Measurements from ENCODE around the gene TNFRSF8.

The TNFRSF8 gene

DNA sequence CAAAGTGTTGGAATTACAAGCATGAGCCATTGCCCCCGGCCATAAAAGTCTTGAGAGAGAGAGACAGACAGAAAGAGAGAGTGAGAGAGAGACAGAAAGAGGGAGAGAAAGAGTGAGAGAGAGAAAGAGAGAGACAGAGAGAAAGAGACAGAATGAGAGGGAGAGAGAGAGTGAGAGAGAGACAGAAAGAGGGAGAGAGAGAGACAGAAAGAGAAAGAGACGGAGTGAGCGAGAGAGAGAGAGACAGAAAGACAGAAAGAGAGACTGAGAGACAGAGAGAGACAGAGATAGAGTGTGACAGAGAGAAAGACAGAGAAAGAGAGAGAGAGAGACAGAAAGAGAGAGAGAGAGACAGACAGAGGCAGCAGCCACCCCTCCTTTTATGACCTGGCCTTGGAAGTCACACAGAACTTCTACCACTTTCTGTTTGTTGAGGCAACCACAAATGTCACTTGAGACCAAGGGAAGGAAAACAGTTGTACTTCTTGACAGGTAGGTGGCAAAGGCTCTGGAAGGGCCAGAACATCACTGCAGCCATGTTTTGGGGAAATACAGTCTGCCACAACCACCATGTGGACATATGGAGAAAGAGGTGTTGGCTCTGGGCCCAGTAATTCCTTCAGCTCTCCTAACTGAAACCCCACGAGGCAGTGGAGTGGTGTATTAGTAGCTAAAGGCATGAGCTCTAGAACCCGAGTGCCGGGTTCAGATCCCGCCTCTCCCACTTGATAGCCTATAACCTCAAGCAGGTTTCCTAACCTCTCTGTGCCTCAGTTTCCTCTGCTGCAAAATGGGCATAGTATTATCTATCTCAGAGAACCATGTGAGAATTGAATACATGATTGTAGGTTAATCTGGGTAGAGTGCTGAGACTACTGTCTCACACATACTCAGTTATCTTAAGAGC, 50.6 kb downstream of the TNFRSF8 start:
- peak; percentile 56 for DNase-seq (ENCODE audit: low read depth, low spot score)

DNA sequence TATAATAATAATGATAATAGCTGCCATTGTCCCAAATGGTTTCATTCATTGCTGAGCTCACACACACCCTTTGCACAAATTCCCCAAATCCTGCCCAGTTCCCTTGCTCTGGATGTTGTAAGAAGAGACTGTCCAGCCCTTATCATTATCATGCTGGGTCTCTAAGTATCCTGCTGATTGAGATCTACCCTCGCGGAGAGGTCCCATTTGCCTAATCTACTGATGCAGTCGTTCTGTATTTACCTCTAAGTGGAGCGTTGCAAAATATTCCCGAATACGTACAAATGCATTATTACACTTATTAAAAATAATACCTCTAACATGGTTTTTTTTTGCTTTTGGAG, 51.2 kb downstream of the TNFRSF8 start:
- no peak for DNase-seq (ENCODE audit: low read depth, low spot score)

DNA sequence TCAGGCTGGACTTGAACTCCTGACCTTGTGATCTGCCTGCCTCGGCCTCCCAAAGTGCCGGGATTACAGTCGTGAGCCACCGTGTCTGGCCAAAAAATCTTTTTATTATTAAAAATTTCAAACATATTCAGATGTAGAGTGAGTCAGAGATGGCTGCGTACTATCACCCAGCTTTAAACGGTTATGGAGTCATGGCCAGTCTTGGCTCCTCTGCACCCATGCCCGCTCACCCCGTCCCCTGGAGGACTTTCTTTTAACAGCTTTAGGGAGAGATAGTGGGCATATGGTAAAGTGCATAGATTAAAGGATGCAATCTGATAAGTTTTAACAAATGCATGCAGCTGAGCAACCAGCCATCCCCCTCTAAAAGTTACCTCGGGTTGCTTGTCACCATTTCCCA, 51.8 kb downstream of the TNFRSF8 start:
- no peak for DNase-seq (ENCODE audit: low read depth, low spot score)

DNA sequence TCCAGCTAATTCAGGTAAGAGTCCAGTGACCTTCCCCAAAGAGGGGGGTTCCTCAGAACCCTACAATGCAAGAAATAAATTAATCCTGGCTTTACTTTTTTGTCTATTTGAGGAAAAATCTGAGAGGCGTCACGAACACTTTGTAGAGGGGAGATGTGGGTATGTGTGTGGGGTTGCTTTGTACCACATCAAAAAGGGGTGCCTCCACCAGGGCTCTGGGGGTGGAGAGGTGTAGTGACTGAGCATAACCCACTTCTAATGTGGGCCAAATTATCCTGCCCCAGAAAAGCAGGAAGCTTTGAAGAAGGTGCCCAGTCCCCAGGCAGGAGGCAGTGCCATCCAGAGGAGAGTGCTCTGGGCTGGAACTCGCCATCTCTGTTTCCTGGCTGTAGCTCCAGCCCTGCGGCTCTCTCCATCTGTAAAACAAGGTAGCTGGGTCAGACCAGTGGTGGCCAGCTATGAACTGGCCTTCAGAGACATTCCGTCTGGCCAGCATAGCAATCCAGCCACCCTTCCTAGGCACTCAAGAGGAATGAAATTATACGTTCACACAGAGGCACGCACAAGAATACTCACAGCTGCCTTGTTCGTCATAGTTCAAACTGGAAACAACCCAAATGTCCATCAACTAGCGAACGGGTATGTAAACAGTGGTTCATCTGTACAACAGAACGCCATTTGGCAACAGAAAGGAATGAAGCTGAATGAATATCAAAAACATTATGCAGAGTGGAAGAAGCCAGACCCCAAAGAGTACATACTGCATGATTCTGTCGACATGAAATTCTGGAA, 58.3 kb downstream of the TNFRSF8 start:
- peak; percentile 84 for DNase-seq (ENCODE audit: low read depth, low spot score)

DNA sequence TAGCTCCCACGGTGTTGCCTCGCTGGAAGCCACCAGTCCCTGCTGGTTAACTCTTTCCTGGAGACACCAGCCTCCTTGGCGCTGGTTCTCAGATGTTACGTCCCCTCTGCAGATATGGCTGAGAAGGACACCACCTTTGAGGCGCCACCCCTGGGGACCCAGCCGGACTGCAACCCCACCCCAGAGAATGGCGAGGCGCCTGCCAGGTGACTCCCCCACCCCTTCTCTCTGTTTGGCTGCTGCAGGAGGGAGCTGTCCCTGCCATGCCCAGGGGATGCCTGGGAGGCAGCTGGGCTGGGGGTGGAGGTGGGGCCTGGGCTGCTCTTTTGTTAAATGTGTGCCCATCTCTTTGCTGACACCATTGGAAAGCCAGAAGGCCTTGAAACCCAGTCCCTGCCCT, 60.1 kb downstream of the TNFRSF8 start:
- no peak for DNase-seq (ENCODE audit: low read depth, low spot score)

DNA sequence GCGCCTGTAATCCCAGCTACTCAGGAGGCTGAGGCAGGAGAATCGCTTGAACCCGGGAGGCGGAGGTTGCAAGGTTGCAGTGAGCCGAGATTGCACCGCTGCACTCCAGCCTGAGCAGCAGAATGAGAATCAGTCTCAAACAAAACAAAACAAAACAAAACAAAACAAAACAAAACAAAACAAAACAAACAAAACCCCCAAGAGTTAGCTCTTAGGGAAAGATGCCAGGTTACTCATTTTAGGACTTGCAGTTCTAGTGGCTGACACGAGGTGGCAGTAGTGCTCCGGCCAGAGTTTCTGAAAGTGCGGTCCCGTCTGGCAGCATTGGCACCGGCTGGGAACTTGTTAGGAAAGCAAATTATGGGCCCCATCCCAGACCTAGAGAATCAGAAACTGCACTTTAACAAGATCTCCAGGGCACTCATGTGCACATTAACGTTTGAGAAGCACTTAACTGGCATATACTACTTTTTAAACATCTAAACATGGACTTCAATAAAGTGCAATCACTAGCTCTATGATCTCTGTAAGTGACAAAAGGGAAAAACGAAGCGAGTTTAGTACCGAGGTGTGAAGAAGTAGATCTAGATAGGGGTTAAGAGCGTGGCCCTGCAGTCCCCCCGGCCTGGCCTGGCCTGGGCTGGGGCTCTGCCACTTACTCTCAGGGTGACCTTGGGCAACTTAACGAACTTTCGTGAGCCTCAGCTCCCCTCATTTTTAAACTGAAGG, 61.8 kb downstream of the TNFRSF8 start:
- peak; percentile 82 for DNase-seq (ENCODE audit: low read depth, low spot score)

DNA sequence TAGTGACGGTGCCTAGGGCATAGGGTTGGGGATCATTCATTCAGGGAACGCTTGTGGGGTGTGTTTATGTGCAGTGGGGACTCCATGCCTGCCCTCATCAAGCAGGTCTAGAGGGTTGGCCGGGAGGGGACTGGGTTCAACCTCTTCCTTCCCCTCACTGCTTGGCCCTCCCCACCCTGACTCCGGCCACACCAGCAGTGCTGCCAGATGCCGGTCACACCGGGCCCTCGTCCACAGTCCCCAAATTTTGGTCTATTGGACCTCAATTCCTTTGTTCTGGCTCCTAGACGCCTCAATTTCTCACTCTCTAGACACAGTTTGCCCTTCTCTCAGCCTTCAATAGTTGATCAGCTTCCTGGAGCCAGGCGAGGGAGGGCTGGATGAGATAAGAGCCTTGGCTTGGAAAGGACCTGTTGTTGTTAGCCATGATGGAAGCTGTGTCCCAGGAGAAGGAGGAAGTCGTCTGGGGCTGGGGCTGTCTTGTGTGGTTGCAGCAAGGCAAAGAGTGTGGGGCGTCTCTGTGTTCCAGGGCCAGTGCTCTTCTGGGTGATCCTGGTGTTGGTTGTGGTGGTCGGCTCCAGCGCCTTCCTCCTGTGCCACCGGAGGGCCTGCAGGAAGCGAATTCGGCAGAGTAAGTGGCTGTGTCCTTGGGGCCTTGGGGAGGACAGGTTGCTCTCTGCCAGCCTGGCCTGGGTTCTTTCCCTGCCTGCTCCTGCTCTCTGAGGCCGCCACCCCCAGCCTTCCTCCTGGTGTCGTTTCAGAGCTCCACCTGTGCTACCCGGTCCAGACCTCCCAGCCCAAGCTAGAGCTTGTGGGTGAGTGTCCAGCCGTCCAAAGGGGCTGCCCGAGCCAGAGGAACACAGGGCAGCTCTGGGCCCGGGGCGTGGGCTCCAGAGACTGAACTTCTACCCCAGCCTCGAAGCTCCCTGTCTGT, 62.6 kb downstream of the TNFRSF8 start:
- DNase-seq (ENCODE audit: low read depth, low spot score): no peak

DNA sequence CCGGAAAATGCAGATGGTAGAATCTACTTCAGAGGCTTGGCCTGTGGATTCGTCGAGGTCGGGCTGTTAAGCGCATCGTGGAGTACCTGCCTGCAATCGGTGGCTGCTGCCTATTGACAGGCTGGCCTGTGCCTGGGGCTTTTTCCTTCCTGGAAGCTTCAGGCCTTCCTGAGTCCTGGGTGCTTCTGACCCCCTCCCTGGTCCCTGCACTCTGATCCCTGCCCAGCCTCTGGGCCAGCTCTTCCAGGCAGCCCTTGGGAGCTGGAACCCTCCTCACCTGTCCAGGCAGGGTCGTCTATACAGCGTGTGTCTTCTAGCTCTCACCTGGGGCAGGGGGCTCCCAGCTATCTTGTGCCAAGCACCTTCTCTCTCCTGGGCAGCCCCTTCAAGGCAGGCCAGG, 63.7 kb downstream of the TNFRSF8 start:
- no peak for DNase-seq (ENCODE audit: low read depth, low spot score)

DNA sequence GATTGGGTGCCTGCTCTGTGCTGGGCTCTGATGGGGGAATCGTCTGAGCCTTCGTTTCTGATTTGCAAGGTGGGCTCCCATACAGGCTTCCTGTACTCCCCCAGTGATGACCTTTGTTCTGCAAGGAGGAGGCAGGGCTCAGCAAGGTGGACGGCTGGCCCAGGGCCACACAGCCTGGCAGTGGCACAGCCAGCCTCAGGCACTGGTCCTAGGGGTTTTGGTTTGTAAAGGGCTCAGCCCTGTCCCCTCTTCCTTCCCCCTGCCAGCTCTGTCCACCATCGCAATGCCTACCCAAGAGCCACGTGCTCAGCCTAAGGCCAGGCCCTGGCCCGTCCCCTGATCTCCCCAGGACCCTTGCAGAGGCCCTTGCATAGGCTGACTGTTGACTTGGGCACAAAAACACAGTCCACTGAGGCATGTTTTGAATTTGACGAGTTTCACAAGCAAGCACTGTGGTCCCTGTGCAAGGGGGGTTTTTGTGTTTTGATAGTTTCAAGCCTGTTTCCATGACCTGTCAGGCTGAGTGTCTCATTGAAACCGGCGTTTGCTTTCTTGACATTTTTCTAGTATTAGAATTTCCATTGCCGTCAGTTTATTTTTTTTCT, 64.2 kb downstream of the TNFRSF8 start:
- no peak for DNase-seq (ENCODE audit: low read depth, low spot score)

DNA sequence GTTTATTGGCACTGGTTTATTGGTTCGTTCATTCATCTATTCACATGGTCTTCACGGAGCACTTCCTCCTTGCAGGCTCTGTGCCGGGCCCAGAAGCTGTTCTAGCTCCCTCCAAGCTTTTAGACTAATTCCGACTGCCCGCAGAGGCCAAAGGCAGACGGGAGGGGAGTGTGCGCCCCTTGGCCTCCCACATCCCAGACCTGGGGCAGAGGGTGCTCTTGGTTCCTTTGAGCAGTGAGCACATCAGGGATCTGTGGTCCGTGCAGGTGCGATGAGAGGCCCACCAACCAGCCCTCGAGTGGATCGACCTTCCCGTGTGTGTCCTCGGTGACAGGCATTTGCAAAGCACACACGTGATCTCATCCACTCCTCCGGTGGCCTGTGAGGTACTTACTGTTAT, 65.0 kb downstream of the TNFRSF8 start:
- DNase-seq (ENCODE audit: low read depth, low spot score): no peak

DNA sequence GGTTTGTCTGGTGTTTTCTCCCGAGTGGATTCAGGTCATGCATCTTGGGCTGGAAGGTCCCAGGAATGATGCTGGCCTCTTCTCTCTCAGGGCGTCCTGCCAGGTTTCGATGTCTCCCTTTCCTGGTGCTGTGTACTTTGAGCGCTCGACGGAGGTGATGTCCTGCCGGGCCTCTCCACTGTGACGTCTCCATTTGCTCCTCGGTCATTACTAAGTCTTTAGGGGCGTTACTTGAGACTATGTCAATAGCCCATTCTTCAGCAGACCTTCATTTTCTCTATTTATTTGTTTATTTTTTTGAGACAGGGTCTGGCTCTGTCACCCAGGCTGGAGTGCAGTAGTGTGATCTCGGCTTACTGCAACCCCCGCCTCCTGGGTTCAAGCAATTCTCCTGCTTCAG, 66.5 kb downstream of the TNFRSF8 start:
- DNase-seq (ENCODE audit: low read depth, low spot score): no peak

DNA sequence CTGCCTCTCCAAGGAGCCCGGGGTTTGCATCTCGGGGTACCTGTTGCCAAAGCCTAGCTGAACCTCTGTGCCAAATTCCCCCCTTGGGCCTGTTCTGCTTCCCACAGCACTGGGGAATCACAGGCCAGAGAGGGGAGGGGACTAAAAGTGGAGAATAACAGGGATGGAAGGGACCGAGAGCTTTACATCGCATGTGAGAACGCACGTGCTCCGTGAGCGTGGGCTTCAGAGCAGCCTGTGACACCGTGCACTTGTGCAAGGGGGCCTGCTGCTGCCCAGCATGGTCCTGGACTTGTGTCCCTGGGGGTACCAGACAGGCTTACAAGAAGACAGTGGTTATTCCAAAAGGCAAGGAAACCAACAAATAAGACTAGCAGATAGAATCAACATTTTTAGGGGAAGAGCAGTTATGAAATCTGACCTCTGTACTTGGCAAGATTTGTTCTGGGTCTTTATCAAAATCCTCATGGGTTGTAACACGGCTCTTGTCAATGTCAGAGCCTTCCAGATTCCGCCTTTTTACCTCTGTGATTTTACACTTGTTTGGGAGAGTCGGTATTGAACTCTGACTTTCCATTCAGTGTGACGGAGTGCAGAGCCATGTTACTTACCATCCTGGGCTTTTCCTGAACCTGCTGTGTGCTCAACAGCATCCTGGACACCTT, 67.5 kb downstream of the TNFRSF8 start:
- no peak for DNase-seq (ENCODE audit: low read depth, low spot score)

DNA sequence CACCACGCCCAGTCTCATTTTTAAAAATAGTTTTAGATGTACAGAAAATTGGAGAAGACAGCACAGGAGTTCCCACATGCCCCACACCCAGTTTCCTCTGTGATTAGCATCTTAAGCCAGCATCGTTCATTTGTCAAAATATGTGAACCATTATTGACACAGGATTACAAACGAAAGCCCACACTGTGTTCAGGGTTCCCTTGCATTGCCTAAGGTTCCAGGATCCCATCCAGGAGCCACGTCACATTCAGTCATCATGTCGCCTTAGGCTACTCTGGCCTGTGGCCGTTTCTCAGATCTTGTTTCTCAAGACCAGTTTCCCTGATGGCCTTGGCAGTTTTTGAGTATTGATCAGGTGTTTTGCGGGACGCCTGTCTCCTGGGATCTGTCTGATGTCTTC, 69.0 kb downstream of the TNFRSF8 start:
- peak; percentile 51 for DNase-seq (ENCODE audit: low read depth, low spot score)

DNA sequence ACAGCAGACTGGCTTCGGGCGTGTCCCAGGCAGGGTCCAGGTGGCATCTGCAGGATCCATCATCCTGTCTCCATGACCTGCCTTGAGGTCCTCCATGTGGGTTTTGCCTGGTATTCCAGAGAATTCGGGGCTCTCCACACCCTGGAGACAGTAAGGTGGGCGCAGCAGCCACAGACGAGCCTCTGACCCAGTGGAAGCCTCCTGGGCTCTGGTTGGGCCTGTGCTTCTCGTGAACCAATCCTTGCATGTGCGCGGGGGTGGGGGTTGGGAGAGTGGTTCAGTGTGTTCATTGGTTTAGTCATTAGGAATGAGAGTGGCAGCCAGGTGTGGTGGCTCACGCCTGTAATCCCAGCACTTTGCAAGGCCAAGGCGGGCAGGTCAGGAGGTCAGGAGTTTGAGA, 71.6 kb downstream of the TNFRSF8 start:
- DNase-seq (ENCODE audit: low read depth, low spot score): no peak

DNA sequence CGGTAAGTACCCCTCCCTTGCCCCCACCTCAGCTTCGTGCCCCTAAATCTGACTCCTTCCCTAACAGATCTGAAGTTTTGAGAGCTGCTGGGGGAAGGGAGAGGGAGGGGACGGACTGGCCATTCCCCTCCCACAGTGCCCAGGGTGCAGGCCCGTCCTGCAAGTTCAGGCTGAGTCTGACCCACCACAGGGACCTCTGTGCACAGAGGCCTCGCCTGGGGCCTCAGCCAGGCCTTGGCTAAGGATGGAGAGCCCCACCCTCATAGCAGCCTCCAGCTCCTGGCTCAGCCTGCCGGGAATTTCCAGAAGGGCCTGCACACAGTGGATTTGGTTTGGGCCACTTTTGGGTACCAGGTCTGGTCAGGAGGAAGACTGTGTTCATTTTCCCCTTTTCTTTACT, 72.5 kb downstream of the TNFRSF8 start:
- DNase-seq (ENCODE audit: low read depth, low spot score): no peak

DNA sequence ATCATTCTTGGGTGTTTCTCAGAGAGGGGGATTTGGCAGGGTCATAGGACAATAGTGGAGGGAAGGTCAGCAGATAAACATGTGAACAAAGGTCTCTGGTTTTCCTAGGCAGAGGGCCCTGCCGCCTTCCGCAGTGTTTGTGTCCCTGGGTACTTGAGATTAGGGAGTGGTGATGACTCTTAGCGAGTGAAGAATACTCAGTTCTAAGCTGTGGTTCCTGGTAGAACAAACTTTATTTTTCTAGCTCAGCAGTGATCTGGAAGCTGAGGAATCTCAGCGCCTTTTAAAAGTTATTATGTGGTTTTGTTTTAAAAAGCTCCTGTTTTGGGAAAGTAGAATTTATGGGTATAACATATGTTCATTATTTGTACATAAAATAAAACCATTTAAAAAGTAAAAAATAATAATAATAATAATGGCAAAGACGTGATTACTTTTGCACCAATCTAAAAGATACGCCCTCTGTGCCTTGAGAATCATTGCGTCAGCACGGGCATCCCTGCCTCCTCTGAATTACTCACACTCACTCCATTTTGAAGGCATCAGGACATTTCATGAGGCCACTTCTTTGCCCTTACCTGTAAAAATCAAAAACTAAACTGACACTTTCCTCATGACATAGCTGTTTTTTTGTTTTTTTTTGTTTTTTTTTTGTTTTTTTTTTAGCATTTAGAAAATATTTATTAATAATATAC, 74.0 kb downstream of the TNFRSF8 start:
- no peak for DNase-seq (ENCODE audit: low read depth, low spot score)

DNA sequence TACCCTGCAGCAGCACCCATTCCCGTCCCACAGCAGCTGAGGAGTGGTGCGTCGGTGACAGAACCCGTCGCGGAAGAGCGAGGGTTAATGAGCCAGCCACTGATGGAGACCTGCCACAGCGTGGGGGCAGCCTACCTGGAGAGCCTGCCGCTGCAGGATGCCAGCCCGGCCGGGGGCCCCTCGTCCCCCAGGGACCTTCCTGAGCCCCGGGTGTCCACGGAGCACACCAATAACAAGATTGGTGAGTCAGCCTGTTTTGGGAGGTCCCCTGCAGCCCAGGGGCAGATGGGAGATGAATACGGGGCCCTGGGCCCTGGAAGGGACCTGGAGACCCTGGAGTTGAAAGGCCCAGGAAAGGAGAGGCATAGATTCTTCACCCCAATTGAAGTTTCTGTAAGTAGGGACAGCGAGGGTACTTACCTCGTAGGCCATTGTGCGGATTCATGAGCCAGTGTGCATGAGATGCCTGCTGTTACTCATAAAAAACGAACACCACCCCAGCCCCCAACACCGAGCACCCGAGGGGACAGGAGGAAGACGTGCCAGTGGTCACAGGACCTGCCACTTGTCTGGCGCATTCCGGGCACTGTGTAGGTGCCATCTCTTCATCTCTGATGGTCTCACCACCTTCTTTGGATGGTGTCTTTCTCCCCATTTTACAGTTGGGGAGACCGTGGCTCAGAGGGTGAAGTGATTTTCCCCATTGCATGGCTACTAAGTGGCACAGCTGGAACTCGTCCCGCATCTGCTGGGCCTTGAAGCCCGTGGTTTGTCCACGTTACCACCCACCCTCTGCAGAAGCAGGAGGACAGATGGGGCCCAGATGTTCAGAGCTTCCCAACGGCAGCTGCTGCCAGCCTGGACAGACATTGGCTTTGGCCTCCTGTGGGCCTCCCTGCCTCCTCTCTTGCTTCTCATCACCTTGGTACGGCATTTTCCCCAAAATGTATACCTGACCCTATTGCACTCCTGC, 75.4 kb downstream of the TNFRSF8 start:
- no peak for DNase-seq (ENCODE audit: low read depth, low spot score)

DNA sequence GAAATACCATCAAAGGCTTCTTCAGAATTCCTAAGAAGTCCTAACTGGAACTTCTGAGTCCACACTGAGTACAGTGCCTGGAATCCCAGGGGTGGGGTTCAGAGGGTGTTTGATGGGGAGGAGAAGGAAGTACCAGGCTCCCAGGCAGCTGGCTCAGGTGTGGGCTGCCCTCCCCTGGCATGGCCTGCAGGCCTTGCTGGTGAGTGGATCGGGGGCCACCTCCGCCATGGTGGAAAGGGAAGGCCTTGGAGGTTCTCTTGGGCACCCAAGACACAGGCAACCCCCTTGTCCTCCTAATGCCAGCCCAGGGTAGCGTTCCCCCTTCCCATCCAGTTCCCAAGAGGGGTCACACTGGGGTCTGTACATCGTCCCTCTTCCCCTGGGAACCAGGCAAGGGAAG, 76.9 kb downstream of the TNFRSF8 start:
- no peak for DNase-seq (ENCODE audit: low read depth, low spot score)
